ENCODE results near the gene LTBP1. TPM values are rescaled to one million over a fixed set of nuclear protein-coding genes. Genes with fewer than 3 reads are reported as not detected.

Gene LTBP1
- total and polyA plus RNA-seq, 11 donors: 23.5 to 150 (median 102) TPM

- Histone ChIP-seq H3K27me3 (no peaks in the 10 kb centered on the region), H3K9me3 (no peaks in the 10 kb centered on the region), H3K36me3 (peaks cover 0 to 24% (median 0%) of the 10 kb centered on the region in 9 donors), H3K4me1 (peaks cover 0 to 53% (median 35%) of the 10 kb centered on the region in 12 donors), H3K4me3 (no peak overlapping the region), H3K27ac (peak overlapping the region in 8 of 12 donors; percentile 17 to 72 (median 52))
- WGBS, 4 donors: 78 to 85% (median 80%) methylated on average over 8 of the region's 8 CpGs
- TF ChIP-seq CTCF (IDR thresholded peaks at IDR 0.05) (no peak), POLR2A (IDR thresholded peaks at IDR 0.05) (no peak)
- intact Hi-C loops (cut with DNase I): no loop called here
- ATAC-seq (peak in 1 of 4 donors; percentile 12), DNase-seq (no peak)
These were observed 374.6 kb downstream of the LTBP1 start for GRCh38 chr2:33321236-33321771.

GRCh38 chr2:33321876-33322483 lies 375.2 kb downstream of the LTBP1 start:
- Histone ChIP-seq H3K27me3 (no peaks in the 10 kb centered on the region), H3K9me3 (no peaks in the 10 kb centered on the region), H3K4me1 (peaks cover 0 to 47% (median 32%) of the 10 kb centered on the region in 12 donors), H3K4me3 (no peak overlapping the region), H3K36me3 (peaks cover 0 to 19% (median 0%) of the 10 kb centered on the region in 9 donors), H3K27ac (peak overlapping the region in 10 of 12 donors; percentile 17 to 72 (median 45))
- TF ChIP-seq POLR2A (IDR thresholded peaks at IDR 0.05): no peak
- no peak for TF ChIP-seq CTCF (IDR thresholded peaks at IDR 0.05)
- WGBS, 4 donors: 12 to 24% (median 17%) methylated on average over 3 of the region's 3 CpGs
- ATAC-seq: peak; percentile 75 to 88 (median 82)
- intact Hi-C loops (cut with DNase I): no loop called here
- peak in 3 of 5 donors; percentile 21 to 58 (median 38) for DNase-seq

GRCh38 chr2:33322612-33323011 lies 375.9 kb downstream of the LTBP1 start:
- H3K4me3 ChIP-seq: no peak overlapping the region
- H3K27me3 ChIP-seq: no peaks in the 10 kb centered on the region
- 69 to 78% (median 73%) methylated on average over 6 of the region's 6 CpGs for WGBS, 4 donors
- DNase-seq (no peak), ATAC-seq (no peak)
- intact Hi-C loops (cut with DNase I): no loop called here
- TF ChIP-seq CTCF (IDR thresholded peaks at IDR 0.05) (no peak), POLR2A (IDR thresholded peaks at IDR 0.05) (no peak)
- peaks cover 0 to 19% (median 0%) of the 10 kb centered on the region in 9 donors for H3K36me3 ChIP-seq
- no peaks in the 10 kb centered on the region for H3K9me3 ChIP-seq
- H3K4me1 ChIP-seq: peaks cover 0 to 40% (median 28%) of the 10 kb centered on the region in 12 donors
- H3K27ac ChIP-seq: peak overlapping the region in 8 of 12 donors; percentile 17 to 72 (median 40)

- TF ChIP-seq POLR2A (IDR thresholded peaks at IDR 0.05) (no peak), CTCF (IDR thresholded peaks at IDR 0.05) (no peak)
- Histone ChIP-seq H3K4me1 (peaks cover 0 to 31% (median 24%) of the 10 kb centered on the region in 12 donors), H3K9me3 (no peaks in the 10 kb centered on the region), H3K27ac (no peak overlapping the region), H3K4me3 (no peak overlapping the region), H3K27me3 (no peaks in the 10 kb centered on the region), H3K36me3 (peaks cover 0 to 15% (median 0%) of the 10 kb centered on the region in 9 donors)
- peak in 1 of 4 donors; percentile 9 for ATAC-seq
- 51 to 84% (median 64%) methylated on average over 2 of the region's 2 CpGs for WGBS, 4 donors
- intact Hi-C loops (cut with DNase I): no loop called here
- DNase-seq: no peak
These were observed 377.2 kb downstream of the LTBP1 start for GRCh38 chr2:33323957-33324356.
